ENCODE results near the gene TRAPPC14.
"Not testable (repeated sequence)": the region's sequence is repeated elsewhere in the genome, so short reads cannot be mapped to it uniquely, and the experiment has no call there.

The TRAPPC14 gene, protein sequence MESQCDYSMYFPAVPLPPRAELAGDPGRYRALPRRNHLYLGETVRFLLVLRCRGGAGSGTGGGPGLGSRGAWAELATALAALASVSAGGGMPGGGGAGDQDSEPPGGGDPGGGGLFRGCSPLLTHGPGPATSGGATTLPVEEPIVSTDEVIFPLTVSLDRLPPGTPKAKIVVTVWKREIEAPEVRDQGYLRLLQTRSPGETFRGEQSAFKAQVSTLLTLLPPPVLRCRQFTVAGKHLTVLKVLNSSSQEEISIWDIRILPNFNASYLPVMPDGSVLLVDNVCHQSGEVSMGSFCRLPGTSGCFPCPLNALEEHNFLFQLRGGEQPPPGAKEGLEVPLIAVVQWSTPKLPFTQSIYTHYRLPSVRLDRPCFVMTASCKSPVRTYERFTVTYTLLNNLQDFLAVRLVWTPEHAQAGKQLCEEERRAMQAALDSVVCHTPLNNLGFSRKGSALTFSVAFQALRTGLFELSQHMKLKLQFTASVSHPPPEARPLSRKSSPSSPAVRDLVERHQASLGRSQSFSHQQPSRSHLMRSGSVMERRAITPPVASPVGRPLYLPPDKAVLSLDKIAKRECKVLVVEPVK

DNA sequence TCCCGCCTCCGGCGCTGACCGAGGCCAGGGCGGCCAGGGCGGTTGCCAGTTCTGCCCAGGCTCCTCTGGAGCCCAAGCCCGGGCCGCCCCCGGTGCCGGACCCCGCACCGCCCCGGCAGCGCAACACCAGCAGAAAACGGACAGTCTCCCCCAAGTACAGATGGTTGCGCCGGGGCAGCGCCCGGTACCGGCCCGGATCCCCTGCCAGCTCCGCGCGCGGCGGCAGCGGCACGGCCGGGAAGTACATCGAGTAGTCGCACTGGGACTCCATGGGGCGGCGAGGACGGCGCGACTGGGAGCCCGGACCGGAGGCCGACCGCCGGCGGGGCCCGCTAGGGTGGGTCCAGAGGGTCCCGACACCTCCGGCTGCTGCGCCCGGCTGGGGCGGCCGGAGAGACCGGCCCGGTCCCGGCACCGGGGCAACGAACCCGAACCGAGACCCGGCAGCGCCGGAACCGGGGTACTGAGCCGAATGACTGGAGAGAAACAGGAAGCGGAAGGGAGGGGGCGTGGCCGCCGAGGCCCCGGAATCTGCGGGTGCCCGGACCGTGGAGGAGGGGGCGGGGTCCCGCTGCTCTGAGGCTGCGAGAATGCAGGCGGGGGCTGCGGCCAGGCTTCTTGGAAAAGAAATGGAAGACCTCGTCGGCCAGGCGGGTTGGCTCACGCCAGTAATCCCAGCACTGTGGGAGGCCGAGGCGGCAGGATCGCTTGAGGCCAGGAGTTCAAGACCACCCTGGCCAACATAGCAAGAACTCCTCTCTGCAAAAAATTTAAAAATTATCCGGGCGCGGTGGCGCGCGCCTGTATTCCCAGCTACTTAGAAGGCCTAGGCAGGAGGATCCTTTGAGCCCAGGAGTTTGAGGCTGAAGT is at the start of gene TRAPPC14:
TSS of gene TRAPPC14 (minus strand) at position 495 of the 870 bp plus-strand sequence. CDS start at position 271, 224 bp downstream.
- H3K27me3 Mint-ChIP-seq = no peaks in the 10 kb centered on the region
- H3K9me3 Mint-ChIP-seq = no peaks in the 10 kb centered on the region
- peak; percentile 75 for ATAC-seq
- peak within 1 kb of the TSS; percentile 85 to 88 for H3K4me3 Mint-ChIP-seq
- H3K27ac Mint-ChIP-seq = peak within 1 kb of the TSS; percentile 93 to 96
- peaks cover 85% of the 10 kb centered on the region for H3K4me1 Mint-ChIP-seq
- peak; percentile 85 to 89 for DNase-seq

DNA sequence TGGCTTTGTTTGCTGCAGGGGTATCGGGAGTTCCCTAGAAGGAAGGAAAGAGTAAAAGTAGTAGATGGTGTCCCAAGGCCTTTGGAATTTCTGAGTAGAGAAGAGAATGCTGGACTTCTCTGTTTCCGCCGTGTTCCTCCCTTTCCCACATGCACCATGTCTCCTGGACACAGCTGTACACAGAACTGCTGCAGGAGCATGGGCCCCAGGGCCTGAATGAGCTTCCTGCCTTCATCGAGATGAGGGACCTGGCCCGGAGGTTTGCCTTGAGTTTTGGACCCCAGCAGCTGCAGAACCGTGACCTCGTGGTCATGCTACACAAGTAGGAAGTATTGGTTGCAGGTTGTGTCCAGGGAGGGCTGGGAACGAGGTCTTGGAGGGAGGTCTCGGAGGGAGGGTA is 45.9 kb upstream of the TRAPPC14 start:
- Mint-ChIP-seq H3K9me3 (no peaks in the 10 kb centered on the region), H3K4me1 (peaks cover 28% of the 10 kb centered on the region), H3K4me3 (no peak overlapping the region), H3K27ac (no peak overlapping the region), H3K27me3 (no peaks in the 10 kb centered on the region)
- DNase-seq (no peak), ATAC-seq (no peak)

DNA sequence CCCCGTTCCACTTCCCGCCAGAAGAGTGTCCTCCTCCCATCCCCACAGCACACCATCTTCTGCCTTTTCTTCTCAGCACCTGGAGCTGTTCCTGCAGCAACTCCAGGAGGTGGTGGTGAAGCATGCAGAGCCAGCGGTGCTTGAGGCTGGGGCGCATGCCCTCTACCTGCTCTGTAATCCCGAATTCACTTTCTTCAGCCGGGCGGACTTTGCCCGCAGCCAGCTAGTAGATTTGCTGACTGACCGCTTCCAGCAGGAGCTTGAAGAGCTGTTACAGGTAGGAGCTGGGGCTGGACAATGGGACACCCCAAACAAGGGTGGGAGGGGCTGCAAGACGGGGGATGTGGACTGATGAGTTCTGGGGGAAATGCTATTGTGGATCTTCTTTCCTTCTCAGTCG is 42.2 kb upstream of the TRAPPC14 start:
- no peak for DNase-seq
- Mint-ChIP-seq H3K27me3 (no peaks in the 10 kb centered on the region), H3K27ac (no peak overlapping the region), H3K4me3 (no peak overlapping the region), H3K4me1 (peaks cover 29% of the 10 kb centered on the region), H3K9me3 (no peaks in the 10 kb centered on the region)
- ATAC-seq = no peak

DNA sequence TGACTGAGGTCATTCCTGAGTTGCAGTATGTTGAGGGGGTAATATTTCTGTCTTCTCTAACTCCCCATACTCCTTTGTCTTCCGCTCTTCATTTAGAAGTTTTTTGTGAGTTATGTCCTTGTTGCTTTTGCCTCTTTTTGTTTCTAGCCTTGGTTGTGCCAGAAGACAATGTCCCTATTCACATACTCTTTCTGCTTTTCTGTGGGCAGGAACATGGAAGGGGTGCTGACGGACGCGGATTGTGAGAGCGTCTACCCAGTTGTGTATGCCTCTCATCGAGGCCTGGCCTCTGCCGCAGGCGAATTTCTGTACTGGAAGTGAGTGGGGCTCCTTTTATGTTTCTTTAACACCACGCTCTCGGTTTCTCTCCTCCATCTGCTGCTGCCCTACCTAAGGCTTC is 39.7 kb upstream of the TRAPPC14 start:
- H3K9me3 Mint-ChIP-seq = no peaks in the 10 kb centered on the region
- H3K27me3 Mint-ChIP-seq = no peaks in the 10 kb centered on the region
- ATAC-seq = no peak
- peak overlapping the region in 1 of 2 donors; percentile 34 for H3K27ac Mint-ChIP-seq
- no peak overlapping the region for H3K4me3 Mint-ChIP-seq
- peaks cover 40% of the 10 kb centered on the region for H3K4me1 Mint-ChIP-seq
- DNase-seq = no peak

DNA sequence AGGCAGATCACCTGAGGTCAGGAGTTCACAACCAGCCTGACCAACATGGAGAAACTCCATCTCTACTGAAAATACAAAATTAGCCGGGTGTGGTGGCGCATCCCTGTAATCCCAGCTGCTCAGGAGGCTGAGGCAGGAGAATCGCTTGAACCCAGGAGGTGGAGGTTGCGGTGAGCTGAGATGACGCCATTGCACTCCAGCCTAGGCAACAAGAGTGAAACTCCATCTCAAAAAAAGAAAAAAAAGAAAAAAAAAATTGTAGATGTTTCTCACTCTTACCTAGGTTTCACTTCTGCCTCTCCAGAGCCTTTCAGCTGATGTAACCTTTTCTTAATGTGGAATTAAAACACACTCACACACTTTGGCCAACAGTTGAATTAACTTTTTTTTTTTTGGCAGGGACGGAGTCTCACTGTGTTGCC is 37.4 kb upstream of the TRAPPC14 start:
- H3K27me3 Mint-ChIP-seq, H3K4me3 Mint-ChIP-seq, DNase-seq, ATAC-seq, H3K9me3 Mint-ChIP-seq: not testable (repeated sequence)
- Mint-ChIP-seq H3K4me1 (peaks cover 57% of the 10 kb centered on the region), H3K27ac (peak overlapping the region in 1 of 2 donors; percentile 46)

DNA sequence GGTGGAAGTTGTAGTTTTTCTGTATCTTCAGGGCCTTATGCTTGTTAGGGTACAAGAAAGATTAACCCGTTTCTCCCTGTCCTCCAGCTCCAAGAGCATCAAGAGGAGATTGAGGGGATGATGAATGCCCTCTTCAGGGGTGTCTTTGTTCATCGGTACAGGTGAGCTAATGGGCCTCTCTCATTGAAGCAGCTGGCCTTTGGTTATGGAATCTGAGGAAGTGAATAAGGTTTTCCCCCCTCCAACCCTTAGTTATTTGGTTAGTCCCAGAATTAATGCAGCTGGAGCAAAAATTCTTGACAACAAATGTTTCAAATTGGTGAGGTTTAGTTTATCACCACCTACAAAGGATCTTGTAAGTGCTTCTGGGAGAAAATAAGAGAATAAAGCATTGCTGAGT is 36.7 kb upstream of the TRAPPC14 start:
- Mint-ChIP-seq H3K27me3 (no peaks in the 10 kb centered on the region), H3K4me3 (no peak overlapping the region), H3K27ac (no peak overlapping the region), H3K9me3 (no peaks in the 10 kb centered on the region), H3K4me1 (peaks cover 57% of the 10 kb centered on the region)
- no peak for ATAC-seq
- no peak for DNase-seq

DNA sequence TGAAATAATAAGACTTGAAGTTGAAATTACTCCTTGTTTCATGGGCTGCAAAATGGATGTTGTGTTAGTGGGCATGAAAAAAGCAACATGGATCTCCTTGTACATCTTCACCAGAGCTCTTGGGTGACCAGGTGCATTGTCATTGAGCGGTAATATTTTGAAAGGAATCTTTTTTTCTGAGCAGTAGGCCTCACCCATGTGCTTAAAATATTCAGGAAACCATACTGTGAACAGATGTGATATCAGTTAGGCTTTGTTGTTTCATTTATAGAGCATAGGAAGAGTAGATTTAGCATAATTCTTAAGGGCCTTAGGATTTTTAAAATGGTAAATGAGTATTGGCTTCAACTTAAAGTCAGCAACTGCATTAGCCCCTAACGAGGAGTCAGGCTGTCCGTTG is 34.4 kb upstream of the TRAPPC14 start:
- Mint-ChIP-seq H3K4me1 (peaks cover 60% of the 10 kb centered on the region), H3K27ac (no peak overlapping the region), H3K4me3 (no peak overlapping the region), H3K27me3 (no peaks in the 10 kb centered on the region), H3K9me3 (no peaks in the 10 kb centered on the region)
- ATAC-seq = no peak
- no peak for DNase-seq

DNA sequence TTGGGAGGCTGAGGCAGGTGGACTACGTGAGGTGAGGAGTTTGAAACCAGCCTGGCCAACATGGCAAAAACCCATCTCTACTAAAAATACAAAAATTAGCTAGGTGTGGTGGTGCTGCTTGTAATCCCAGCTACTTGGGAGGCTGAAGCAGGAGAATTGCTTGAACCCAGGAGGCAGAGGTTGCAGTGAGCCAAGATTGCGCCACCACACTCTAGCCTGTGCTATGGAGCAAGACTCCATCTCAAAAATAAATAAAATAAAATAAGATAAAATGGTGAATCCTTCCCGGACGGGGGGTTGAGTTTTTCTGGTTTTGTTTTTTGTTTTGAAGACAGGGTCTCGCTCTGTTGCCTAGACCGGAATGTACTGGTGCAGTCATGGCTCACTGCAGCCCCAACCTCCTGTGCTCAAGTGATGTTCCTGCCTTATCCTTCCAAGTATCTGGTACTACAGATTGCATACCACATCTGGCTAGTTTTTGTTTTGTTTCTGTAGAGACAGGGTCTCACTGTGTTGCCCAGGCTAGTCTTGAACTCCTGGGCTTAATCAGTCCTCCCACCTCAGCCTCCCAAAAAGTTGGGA is 33.8 kb upstream of the TRAPPC14 start:
- not testable (repeated sequence) for ATAC-seq, DNase-seq, H3K4me3 Mint-ChIP-seq, H3K9me3 Mint-ChIP-seq, H3K27ac Mint-ChIP-seq, H3K27me3 Mint-ChIP-seq
- peaks cover 60% of the 10 kb centered on the region for H3K4me1 Mint-ChIP-seq

DNA sequence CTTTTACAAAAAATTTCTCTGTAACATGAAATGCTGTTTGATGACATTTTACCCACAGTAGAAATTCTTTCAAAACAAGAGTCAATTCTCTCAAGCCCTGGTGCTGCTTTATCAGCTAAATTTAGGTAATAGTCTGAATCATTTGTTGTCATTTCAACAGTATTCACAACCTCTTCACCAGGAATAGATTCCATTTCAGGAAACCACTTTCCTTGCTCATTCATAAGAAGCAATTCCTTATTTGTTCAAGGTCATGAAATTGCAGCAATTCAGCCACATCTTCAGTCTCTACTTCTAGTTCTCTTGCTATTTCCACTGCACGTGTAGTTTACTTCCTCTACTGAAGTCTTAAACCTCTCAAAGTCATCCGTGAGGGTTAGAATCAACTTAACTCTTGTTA is 33.3 kb upstream of the TRAPPC14 start:
- Mint-ChIP-seq H3K4me1 (peaks cover 60% of the 10 kb centered on the region), H3K9me3 (no peaks in the 10 kb centered on the region), H3K27ac (no peak overlapping the region), H3K27me3 (no peaks in the 10 kb centered on the region), H3K4me3 (no peak overlapping the region)
- no peak for ATAC-seq
- DNase-seq = no peak

DNA sequence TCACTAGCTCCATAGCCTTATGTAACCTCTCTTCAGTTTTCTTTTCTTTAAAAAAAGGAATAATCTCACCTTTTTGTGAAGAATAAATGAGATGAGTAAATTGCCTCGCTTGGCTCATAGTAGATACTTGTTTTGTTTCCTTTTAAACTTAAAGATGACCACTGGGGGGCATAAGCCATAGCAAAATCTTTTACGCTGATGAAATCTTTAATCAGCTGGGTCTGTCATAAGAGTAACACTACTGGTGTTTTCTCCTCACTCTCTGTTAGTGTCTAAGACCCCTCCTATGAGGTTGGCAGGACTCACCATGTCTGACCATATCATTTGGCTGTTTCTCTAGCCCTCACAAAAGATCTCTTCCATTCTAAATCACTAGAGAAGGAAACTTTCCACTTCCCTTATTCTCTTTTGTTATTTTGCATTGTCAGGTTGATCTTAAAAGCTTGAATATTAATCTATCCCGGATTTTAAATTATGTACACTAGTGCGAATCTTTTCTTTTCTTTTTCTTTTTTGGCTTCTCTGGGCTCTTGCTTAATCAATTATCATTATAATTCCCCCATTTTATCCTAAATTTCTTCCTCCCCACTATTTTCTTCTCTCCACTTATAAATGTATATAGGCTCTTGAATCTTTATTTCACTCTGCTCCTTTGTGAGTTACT is 31.7 kb upstream of the TRAPPC14 start:
- peak; percentile 97 for ATAC-seq
- peak in 1 of 2 donors; percentile 27 for DNase-seq
- Mint-ChIP-seq H3K4me1 (peaks cover 47% of the 10 kb centered on the region), H3K27ac (peak overlapping the region; percentile 86 to 93), H3K9me3 (no peaks in the 10 kb centered on the region), H3K27me3 (no peaks in the 10 kb centered on the region), H3K4me3 (peak overlapping the region in 1 of 2 donors; percentile 25)

DNA sequence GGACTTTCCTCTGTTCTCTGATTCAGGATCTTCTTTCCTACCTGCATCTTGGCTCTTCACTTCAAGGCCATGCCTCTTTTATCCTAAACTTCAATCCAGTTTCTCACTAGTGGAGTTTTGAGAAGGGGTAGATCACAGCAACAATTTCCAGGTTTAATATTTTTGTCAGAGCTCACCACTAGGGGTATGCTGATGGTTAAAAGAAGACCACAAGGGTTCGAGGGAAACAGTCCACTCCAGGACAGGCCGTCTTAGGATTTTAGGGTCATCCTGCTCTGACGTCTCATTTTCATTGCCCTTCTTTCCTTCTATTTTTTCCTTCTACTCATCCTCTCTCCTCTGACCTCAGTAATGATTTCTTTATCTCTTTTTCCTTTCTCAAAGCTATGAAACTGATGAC is 30.5 kb upstream of the TRAPPC14 start:
- Mint-ChIP-seq H3K27me3 (no peaks in the 10 kb centered on the region), H3K27ac (peak overlapping the region; percentile 42 to 77), H3K4me1 (peaks cover 42% of the 10 kb centered on the region), H3K9me3 (no peaks in the 10 kb centered on the region), H3K4me3 (no peak overlapping the region)
- ATAC-seq (no peak), DNase-seq (no peak)

DNA sequence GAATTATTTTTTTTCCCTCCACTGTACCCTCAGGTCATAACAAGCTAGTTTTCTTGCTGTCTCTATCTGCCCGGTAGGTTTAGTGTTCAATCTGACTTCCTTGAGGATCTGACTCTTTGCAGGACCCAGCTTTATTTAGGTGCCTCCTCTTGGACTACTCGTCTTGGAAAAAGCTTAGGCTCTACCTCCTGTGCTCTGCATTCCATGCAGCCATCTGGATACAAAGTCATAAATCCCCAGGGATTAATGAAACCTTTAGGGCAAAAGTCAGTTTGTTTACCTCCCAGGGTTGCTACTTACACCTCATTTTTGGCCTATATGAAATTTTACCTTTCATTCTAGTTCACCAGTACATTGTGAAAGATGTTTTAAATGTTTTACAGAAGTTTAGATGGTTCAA is 27.2 kb upstream of the TRAPPC14 start:
- DNase-seq = no peak
- Mint-ChIP-seq H3K27ac (no peak overlapping the region), H3K27me3 (no peaks in the 10 kb centered on the region), H3K4me3 (no peak overlapping the region), H3K4me1 (peaks cover 49% of the 10 kb centered on the region), H3K9me3 (peaks cover 0 to under 1% of the 10 kb centered on the region in 2 donors)
- no peak for ATAC-seq

DNA sequence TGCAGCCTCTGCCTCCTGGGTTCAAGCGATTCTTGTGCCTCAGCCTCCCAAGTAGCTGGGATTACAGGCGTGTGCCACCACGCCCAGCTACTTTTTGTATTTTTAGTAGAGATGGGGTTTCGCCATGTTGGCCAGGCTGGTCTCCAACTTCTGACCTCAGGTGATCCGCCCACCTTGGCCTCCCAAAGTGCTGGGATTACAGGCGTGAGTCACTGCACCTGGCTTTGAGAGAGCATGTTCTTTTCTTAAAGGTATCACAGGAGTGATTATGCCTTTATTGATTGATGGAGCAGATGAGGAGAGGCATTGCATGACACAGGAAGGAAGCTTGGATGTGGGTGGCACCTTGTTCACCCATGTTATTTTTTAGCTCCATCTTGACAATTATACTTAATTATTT is 24.6 kb upstream of the TRAPPC14 start:
- peaks cover 39% of the 10 kb centered on the region for H3K4me1 Mint-ChIP-seq

DNA sequence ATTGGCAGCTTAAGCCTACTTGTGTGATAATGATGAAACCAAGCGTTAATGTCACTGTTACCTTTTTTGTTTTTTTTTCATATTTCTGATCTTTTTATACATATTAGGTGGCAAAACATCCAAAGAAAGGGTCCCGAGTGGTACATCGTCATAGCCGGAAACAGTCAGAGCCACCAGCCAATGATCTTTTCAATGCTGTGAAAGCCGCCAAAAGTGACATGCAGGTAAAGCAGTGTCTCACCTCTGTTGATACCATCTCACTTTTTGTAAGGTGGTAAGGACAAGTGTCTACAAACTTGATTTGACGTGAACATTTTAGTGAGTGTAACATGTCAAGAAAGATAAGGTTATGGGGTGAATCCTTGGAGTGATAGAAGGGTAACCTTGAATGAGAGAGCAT is 24.1 kb upstream of the TRAPPC14 start:
- peaks cover 40% of the 10 kb centered on the region for H3K4me1 Mint-ChIP-seq
- H3K27me3 Mint-ChIP-seq, DNase-seq, H3K27ac Mint-ChIP-seq, H3K9me3 Mint-ChIP-seq, ATAC-seq, H3K4me3 Mint-ChIP-seq: not testable (repeated sequence)

More for the DNA sequence above, 24.6 kb upstream of the TRAPPC14 start:
- not testable (repeated sequence) for H3K9me3 Mint-ChIP-seq, H3K27me3 Mint-ChIP-seq, DNase-seq, H3K4me3 Mint-ChIP-seq, ATAC-seq, H3K27ac Mint-ChIP-seq

DNA sequence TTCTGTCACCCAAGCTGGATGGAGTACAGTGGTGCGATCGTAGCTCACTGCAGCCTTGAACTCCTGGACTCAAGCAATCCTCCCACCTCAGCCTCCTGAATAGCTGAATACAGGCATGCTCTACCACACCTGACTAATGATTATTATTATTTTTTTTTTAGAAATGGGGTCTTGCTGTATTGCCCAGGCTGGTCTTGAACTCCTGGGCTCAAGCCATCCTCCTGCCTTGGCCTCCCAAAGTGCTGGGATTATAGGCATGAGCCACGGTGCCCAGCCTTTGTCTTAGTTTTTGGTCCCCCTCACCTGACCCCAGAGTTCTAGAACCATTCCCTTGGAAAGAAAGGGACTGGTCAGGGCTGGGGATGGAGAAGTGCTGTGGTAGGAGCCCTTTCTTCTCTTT is 21.6 kb upstream of the TRAPPC14 start:
- ATAC-seq, DNase-seq, H3K9me3 Mint-ChIP-seq, H3K27me3 Mint-ChIP-seq: not testable (repeated sequence)
- peaks cover 65% of the 10 kb centered on the region for H3K4me1 Mint-ChIP-seq
- H3K4me3 Mint-ChIP-seq = peak overlapping the region; percentile 71 to 88
- H3K27ac Mint-ChIP-seq = peak overlapping the region in 1 of 2 donors; percentile 84

Data from stimulated activated naive CD8-positive, alpha-beta T cell treated with anti-CD3 and anti-CD28 coated beads, Interleukin-15, amount 100 ng/mL, for 72 hours (primary cell).